GM18517 (cell line): Measurements from ENCODE around the gene NOP9.

Experiments used
- ATAC-seq: cut with Tn5 transposase; IDR thresholded peaks from one replicate; pipeline ENCODE4 v1.9.1; 2021; ENCODE audit warnings: mild to moderate bottlenecking, moderate library complexity; ENCODE audit not compliant: unreplicated experiment

NOP9 gene

GRCh38 chr14:24299255-24300191 is at the start of gene NOP9, which contains the start of gene DHRS1:
NOP9 (plus strand) TSS chr14:24299850; CDS start chr14:24299955, 105 bp downstream.
DHRS1 (minus strand) TSS chr14:24299780; CDS start chr14:24299106, 674 bp downstream.
- ATAC-seq, result peak; percentile 64

- ATAC-seq, result no peak
These were observed 49.3 kb upstream of the NOP9 start for GRCh38 chr14:24250354-24250753.

- no peak for ATAC-seq
These were observed 47.8 kb upstream of the NOP9 start for GRCh38 chr14:24251880-24252288.

GRCh38 chr14:24252289-24253124 is 47.1 kb upstream of the NOP9 start:
- ATAC-seq, result no peak

GRCh38 chr14:24253936-24254335 is 45.7 kb upstream of the NOP9 start:
- ATAC-seq, result no peak

GRCh38 chr14:24254630-24255392 is 44.8 kb upstream of the NOP9 start:
- no peak for ATAC-seq

GRCh38 chr14:24255438-24255837 is 44.2 kb upstream of the NOP9 start:
- ATAC-seq, result no peak

- no peak for ATAC-seq
These were observed 43.5 kb upstream of the NOP9 start for GRCh38 chr14:24255931-24256711.

- no peak for ATAC-seq
These were observed 42.7 kb upstream of the NOP9 start for GRCh38 chr14:24256960-24257359.

GRCh38 chr14:24258119-24258518 is 41.5 kb upstream of the NOP9 start:
- no peak for ATAC-seq

GRCh38 chr14:24258548-24259265 is 40.9 kb upstream of the NOP9 start:
- ATAC-seq, result no peak

GRCh38 chr14:24259282-24260025 is 40.2 kb upstream of the NOP9 start:
- ATAC-seq, result no peak

GRCh38 chr14:24260026-24260779 is 39.4 kb upstream of the NOP9 start:
- no peak for ATAC-seq

GRCh38 chr14:24260780-24261157 is 38.9 kb upstream of the NOP9 start:
- ATAC-seq, result no peak

GRCh38 chr14:24261256-24261968 is 38.2 kb upstream of the NOP9 start:
- ATAC-seq, result no peak

GRCh38 chr14:24261969-24262327 is 37.7 kb upstream of the NOP9 start:
- ATAC-seq, result no peak
